Fibroblast of skin of right biceps (primary cell): ENCODE measurements around the gene KCNF1.

Source experiments
- DNase-seq: peaks from one replicate; pipeline ENCODE4 v3.0.0-alpha.2; 2013

Gene KCNF1

GRCh38 chr2:10911291-10912075 lies at the start of gene KCNF1:
Gene KCNF1, plus strand, starts transcription at chr2:10911934. Its CDS starts 493 bp downstream, at chr2:10912427.
- peak; percentile 60 for DNase-seq

- DNase-seq, result no peak
Measured at GRCh38 chr2:10862330-10862729, 49.4 kb upstream of the KCNF1 start.

GRCh38 chr2:10863047-10863446 lies 48.7 kb upstream of the KCNF1 start:
- no peak for DNase-seq

- DNase-seq, result no peak
Measured at GRCh38 chr2:10863837-10864236, 47.9 kb upstream of the KCNF1 start.

GRCh38 chr2:10864251-10864650 lies 47.5 kb upstream of the KCNF1 start:
- DNase-seq, result no peak

- DNase-seq, result no peak
Measured at GRCh38 chr2:10864861-10865636, 46.7 kb upstream of the KCNF1 start.

GRCh38 chr2:10865841-10866240 lies 45.9 kb upstream of the KCNF1 start:
- no peak for DNase-seq

GRCh38 chr2:10867692-10868420 lies 43.9 kb upstream of the KCNF1 start:
- DNase-seq, result no peak

GRCh38 chr2:10868465-10869314 lies 43.0 kb upstream of the KCNF1 start:
- peak; percentile 74 for DNase-seq

GRCh38 chr2:10871978-10872377 lies 39.8 kb upstream of the KCNF1 start:
- DNase-seq, result no peak

- DNase-seq, result no peak
Measured at GRCh38 chr2:10873171-10873570, 38.6 kb upstream of the KCNF1 start.

- DNase-seq, result peak; percentile 6
Measured at GRCh38 chr2:10873790-10874437, 37.8 kb upstream of the KCNF1 start.

GRCh38 chr2:10875126-10875525 lies 36.6 kb upstream of the KCNF1 start:
- DNase-seq, result no peak

- no peak for DNase-seq
Measured at GRCh38 chr2:10876394-10876793, 35.3 kb upstream of the KCNF1 start.

- DNase-seq, result no peak
Measured at GRCh38 chr2:10876963-10877362, 34.8 kb upstream of the KCNF1 start.

- peak; percentile 13 for DNase-seq
Measured at GRCh38 chr2:10877651-10878111, 34.1 kb upstream of the KCNF1 start.

GRCh38 chr2:10878268-10878915 lies 33.3 kb upstream of the KCNF1 start:
- DNase-seq, result no peak

GRCh38 chr2:10879159-10879558 lies 32.6 kb upstream of the KCNF1 start:
- DNase-seq, result no peak

GRCh38 chr2:10879624-10880585 lies 31.8 kb upstream of the KCNF1 start:
- DNase-seq, result no peak
